ENCODE measurements around the gene MAGI2. TPM values are rescaled to one million over a fixed set of nuclear protein-coding genes. Genes with fewer than 3 reads are reported as not detected.

MAGI2 gene
- total RNA-seq, 1 donor from 2014 or later: 8.0 TPM

DNA sequence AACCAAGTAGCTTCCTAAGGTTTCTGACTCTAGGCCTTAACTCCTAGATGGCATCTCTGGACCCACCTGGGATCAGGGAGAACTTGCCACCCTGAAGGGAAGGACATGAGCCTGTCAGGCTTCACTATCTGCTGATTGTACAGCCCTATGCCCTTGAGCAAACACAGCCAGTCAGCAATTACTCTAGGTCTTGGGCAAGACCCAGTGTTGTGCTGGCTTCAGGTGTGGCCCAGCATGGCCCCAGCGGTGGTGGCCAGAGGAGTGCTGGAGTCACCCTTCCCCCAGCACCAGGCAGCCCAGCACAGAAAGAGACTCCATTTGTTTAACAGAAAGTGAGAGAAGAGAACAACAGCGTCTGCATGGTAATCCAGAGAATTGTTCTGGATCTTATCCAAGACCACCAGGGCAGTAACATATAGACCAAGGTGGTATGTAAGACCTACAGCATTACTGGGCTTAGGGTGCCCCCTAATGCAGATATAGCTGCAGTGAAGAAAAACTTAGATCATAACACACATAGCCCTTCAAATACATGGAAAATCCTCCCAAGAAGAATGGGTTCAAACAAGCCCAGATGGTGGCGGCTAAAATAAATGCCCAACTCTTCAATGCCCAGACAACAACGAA lies 207.7 kb downstream of the MAGI2 start:
- DNase-seq: no peak

DNA sequence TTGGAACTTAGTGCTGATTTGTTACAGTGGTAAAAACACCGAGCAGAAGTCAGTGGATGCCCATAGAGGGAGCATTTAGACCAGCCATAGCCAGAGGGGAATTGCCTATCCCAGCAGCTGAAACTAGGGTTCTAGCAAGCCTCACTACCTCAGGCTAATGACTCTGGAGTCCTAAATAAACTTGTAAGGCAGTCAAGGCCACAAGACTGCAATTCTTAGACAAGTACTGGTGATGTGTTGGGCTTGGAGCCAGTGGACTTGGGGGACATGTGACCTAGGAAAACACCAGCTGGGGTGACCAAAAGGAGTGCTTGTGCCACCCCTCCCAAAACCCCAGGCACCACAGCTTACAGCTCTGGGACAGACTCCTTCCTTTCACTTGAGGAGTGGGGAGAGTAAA lies 209.0 kb downstream of the MAGI2 start:
- DNase-seq: no peak

DNA sequence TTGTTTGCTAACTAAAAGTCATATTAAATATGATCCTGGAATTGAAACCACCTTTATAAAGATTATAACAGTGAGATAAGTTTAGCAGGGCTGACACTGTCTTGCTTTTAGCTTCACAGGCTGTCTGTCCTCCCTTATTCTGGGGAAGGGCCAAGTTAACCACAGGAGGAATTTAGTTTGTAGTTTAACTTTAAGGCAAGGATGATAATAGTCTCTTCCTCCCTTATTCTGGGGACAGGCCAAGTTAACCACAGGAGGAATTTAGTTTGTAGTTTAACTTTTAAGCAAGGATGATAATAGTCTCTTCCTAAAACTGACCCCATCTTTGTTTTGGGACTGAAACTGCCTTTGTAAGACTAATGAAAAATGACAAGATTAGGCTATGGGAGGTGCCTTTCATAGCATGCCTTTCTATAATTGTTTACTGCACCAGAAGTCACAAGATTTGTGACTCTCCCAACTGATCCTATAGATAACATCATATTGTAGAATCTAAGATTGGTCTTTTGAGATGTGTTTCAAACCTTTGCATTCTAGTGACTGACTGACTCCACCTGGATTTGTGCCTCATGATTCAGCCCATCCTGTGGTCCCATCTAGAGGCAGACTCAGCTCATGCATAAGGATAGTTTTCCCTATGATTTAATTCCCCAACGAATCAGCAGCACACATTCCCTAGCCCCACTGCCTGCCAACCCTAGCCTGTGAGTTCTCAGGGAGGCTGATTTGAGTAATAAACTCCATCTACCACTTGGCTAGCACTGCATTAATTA lies 212.0 kb downstream of the MAGI2 start:
- DNase-seq: no peak

DNA sequence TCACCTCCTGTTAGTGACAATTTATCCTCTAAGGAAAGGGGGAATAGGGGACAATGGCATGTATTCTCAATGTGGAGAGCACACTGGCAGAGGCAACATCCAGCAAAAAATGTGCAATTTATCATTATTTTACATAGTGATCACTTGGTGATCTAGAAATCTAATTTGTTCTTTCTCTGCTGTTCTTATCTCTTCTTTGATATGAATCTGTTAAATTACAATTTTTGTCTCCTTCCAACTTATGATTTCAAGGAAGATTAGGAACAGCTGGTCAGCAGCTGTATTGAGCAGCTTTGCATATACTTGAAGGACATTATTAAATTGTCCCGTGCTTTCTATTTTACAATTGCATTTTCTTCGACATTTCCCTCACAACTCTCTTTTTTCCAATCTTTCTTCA lies 213.1 kb downstream of the MAGI2 start:
- DNase-seq: peak; percentile 35

DNA sequence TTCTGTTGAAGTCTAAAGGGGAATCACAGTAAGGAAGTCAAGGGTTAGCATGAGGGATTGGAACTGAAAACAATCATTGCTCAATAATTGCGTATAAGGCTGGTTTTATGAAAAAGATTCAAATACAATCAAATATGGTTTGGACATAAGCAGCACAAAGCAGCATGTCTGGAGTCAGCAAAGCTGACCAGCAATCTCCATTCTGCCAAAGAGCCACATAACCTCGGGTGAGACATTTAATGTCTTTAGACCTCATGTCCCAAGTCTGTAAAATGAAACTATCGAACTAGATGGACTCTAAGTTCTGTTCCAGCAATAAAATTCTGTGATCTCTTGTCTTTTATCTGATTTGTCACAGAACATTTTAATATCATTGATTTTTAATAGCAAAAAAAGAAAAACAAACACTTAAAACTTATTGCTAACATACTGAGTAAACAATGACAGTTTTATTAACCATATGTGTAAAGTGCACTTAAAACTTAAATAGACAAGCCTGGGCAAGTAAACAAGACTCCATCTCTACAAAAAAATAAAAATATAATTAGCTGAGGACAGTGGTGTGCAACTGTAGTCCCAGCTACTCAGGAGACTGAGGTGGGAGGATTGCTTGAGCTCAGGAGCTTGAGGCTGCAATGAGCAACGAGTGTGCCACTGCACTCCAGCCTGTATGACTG lies 217.0 kb downstream of the MAGI2 start:
- no peak for DNase-seq

DNA sequence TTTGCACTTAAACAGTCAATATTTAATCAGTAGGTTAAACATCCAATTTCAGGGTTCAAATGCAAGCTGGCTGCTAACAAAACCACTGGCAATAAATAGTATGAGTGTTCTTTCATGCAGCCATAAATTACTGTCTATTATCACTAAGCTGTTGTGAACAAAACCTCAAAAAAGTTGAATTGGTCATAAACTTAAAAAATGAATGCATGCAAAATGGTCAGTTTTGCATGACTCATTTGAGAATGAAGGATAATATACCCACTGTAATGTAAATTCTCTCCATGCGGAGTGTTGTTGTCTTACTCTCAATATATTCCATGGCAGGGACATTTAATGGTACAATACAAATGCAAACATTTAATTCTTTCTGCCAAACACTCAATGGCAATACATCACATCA lies 226.4 kb downstream of the MAGI2 start:
- no peak for DNase-seq

DNA sequence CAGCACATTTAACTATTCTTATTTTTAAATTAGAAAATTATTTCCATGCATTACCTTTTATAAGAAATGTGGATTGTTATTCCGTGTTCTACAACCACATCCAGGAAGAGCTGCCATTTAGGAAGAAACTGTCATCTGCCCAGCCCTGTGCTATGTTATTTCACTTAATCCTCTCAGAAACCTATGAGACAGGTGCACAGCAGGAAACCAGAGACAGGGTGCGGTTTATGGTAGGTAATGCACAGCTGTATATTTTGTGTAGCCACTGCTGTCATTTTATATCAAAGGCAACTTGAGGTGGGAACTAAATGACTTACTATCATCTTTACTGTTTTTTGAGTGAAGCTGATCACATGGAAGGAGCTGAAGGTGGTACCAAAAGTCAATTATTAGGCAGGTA lies 232.3 kb downstream of the MAGI2 start:
- no peak for DNase-seq

DNA sequence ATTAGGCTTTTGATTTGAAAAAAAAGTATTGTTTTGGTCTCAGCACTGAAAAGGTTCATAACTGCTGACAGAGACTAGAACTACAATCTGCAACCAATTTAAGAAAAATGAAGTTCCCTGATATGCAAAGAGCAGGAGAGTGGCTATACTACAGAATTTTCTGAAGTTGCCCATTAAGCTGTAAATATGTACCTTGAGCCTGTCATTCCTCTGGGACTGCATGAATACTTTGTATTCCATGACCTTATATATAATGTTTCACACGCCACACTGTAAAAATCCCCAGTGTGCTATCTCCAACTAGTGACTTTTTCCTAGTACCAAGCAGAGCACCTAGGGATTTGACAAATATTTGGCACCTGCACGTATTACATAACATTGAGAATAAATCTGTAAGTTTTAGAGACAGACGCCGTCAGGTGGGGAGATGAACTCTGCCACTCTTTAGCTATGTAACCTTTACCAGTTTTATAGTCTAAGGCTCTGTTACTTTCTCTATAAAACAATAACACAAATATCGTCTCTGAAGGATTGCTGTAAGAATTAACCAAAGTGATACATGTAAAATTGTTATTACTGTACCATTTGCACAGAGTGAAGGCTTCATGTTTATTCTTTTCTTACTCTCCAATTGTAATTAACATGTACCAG lies 235.4 kb downstream of the MAGI2 start:
- no peak for DNase-seq

DNA sequence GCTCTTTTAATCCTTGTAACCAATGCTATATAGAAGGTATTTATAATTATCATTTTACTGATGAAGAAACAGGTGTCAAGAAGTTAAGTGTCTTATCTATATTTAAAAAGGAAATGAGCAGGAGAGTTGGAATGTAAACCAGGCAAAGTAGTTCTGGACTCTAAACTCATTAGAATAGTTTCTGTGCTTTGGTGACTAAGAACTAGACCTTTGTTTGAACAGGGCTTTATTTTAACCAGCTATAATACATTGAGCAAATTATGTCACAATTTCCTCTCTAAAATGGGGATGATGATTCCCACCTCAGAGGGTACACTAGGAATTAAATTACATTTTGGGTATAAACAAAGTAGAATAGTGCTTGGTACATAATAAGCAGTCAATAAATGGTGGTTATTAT lies 236.0 kb downstream of the MAGI2 start:
- DNase-seq: no peak

DNA sequence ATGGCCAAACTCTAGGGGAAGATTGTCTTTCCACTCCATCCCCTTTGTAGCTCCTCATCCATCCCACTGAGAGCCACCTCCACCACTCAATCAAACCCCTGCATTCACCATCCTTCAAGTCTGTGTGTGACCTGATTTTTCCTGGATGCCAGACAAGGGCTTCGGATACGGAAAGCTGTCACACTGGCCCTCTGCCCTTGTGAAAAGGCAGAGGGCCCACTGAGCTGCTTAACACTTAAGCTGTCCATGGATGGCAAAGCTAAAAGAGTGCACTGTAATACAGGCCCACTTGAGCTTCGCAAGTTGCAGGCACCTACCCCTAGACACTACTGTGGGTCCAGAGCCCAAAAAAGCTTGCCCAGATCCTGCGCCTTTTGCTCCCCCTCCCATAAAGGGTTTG lies 237.2 kb downstream of the MAGI2 start:
- DNase-seq: no peak

DNA sequence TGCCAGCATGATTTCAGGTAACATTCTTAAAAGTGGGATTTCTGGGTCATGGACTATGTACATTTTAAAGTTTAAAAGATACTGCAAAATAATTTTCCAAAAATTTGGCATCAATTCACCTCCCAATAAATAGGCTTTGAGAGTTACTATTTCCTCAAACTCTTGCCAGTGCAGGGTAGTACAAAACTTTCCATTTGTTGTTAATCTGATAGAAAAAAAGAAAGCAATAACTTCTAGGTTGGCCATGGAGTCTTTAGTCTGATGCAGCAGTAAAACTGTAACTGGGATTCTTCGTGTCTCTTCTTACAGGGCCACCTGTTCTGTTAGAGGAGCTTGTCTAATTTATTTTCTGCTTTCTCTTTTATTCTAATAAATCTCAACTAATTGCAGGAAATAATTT lies 241.1 kb downstream of the MAGI2 start:
- no peak for DNase-seq

DNA sequence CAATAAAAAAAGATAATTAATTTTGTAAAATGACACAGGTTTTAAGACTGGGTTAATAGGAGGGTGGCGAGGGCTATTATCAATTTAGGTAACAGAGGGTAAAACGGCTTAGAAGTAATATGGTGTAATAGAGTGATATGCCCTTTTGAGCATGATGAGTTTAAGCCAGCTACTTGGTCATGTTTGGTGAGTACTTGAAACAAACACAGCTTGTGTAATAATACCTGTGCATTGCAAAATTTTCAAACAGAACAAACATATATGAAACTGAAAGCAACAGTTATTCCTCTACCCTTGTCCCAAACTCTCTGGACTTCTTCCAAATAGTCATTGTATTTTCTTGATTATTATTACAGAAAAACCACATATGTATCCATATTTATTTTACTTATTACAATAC lies 241.7 kb downstream of the MAGI2 start:
- DNase-seq: no peak

DNA sequence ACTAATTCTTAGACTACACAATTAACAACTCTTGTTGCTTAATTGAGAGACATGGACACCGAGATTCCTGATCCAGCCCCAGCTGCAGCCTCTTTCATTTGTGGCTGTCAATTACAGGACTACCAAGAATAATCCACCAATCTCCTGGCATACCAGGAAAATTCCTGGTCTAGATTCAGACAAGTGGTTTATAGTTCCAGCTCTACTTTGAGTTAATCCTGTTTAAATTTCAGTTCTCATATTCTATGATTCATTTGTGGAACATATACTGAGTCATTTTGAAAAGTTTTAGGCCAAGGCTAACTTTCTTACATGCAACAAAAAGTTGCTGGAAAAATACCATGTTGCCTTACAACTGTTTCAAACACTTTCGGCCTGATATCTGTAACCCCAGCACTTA lies 253.5 kb downstream of the MAGI2 start:
- DNase-seq: no peak

DNA sequence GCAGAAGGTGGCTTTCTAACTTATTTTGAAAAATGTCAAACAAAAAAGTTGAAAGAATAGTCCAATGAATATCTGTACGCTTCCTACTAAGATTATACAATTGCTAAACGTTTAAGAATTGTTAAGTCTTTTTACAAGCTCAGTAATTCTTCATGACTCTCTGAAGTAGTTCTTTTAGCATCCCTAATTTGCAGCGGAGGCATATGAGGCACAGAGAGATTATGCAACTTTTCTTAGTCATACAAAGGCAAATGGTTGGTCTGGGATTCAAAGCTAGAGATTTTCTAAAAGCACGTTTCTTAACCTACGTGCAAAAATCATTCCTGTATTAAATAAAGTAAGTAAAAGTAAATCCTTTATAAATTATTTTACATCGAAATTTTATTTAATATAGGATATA lies 254.2 kb downstream of the MAGI2 start:
- DNase-seq: no peak

DNA sequence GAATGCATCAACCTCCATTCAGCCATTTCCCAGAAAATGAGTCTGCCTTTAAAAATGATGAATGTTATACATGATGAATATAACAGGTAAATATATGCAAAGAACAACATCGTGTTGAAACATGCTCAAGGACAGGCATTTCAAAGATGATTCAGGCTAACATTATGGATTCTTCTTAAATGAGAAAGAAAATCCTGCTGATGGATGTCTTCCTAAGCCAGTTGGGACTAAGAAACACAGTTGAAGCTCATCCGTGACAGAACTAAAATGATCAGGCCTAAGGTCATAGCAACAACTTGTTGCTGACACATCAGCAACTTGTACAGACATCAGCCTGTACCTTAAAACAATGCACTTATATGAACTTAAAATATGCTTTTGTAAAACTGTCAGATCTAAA lies 267.9 kb downstream of the MAGI2 start:
- DNase-seq: peak; percentile 8

DNA sequence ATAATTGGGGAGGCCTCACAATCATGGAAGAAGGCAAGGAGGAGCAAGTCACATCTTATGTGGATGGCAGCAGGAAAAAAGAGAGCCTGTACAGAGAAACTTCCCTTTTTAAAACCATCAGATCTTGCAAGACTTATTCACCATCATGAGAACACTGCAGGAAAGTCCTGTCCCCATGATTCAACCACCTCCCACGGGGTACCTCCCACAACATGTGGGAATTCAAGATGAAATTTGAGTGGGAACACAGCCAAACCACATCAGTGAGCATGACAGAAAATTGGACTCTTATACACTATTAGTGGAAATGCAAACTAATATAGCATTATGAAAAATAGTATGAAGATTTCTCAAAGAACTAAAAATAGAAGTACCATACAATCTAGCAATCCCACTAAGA lies 271.2 kb downstream of the MAGI2 start:
- DNase-seq: no peak

DNA sequence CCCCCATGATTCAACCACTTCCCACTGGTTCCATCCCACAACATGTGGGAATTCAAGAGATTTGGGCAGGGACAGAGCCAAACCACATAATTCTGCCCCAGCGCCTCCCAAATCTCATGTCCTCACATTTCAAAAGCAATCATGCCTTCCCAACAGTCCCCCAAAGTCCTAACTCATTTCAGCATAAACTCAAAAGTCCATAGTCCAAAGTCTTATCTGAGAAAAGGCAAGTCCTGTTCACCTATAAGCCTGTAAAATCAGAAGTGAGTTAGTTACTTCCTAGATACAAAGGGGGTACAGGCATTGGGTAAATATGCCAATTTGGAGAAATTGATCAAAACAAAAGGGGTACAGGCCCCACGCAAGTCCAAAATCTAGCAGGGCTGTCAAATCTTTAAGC lies 272.9 kb downstream of the MAGI2 start:
- no peak for DNase-seq

DNA sequence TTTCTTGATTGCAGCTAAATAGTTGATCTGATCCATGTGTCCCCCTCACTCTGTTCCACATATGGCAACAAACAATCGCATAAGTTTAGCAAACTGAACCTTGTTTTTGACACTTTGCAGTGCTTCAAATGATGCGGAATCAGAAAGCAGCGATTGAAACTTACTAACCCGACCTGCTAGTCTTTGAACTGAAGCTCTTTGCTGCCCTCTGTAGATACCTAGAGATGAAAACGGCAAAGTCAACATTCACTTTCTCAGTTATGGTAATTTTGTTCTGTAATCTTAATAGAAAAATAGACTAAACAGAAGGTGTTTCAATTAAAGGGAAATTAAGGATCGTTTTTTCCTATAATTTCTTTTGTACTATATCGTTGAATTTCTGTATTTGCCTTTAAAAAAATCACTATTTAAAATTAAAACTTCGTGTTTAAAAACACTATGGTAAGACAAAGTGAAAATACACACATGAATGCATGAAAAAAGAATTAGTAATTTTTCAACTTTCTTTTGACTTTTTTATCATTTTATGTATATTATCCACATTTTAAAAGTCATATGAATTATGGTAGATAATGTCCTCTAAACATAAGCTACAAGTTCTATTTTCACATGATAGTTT lies 276.5 kb downstream of the MAGI2 start:
- peak; percentile 71 for DNase-seq

DNA sequence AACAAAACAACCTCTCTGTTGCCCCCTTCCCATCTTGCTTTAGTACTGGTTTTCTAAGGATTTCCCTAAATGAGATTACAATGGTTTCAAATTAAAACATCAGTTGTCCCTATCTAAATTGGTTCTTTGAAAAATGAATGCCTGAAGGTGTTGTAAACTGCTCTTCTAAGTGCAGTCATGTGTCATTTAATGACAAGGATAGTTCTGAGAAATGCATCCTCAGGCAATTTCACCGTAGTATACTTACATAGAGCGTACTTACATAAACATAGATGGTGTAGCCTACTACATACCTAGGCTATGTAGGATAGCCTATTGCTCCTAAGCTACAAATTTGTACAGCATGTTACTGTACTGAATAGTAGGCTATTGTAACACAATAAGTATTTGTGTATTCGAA lies 278.1 kb downstream of the MAGI2 start:
- no peak for DNase-seq

DNA sequence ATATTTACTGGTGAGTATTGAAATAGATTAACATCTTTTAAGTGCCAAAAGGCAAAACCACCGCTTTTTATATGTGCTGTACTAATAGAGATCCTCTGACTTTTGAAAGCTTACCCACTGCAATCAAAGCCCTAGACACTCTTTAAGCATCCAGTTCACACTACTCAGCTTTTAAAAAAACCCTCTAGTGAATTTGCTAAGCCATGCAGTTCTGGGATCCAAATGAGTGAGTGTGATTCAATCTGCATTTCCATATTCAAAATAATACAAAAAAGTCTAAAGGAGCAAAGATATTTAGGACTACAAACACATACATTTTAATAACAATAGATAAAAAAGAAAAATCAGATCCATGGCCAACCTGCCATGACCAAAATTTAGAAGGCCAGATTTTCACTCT lies 288.2 kb downstream of the MAGI2 start:
- DNase-seq: no peak

DNA sequence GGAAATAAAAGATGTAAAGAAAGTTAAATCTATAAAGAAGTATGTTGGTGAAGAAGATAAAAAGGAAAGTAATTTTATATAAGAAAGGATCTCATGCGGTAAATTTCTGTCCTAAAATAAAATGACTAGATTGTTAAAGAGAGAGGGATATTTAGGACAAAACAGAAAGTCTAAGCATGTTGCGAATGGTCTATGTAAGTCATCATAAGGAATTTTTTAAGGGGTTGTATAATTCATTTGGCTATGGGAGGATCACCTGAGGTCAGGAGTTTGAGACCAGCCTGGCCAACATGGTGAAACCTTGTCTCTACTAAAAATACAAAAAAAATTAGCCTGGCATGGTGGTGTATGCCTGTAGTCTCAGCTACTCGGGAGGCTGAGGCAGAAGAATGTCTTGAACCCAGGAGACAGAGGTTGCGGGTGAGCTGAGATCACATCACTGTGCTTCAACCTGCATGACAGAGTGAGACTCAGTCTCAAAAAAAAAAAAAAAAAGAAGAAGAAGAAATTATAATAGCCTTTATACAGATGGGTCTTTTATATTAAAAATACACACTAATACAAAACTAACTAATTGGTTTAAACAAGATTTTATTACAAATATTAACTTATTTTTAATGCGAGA lies 294.3 kb downstream of the MAGI2 start:
- DNase-seq: no peak

DNA sequence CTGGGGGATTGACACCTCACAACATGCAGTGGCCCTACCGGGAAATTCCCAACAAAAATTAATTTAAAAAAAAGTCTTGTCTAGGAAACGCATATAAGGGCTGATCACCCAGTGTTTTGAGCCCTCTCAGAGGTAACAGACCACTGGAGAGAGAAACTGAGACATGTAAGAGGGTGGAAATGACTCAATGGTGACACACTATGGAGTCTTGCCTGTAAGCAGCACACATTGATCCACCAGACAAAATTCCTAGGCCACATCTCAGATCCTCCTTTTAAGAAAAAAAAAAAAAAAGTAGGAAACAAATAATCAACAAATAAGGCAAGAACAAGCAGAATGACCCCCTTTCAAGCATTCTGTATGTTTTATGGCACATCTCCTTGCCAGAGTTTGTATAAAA lies 296.2 kb downstream of the MAGI2 start:
- no peak for DNase-seq

Data from tongue (tissue), 2 donors.